ENCODE results near the gene SLC12A5. TPM values are rescaled to one million over a fixed set of nuclear protein-coding genes. Genes with fewer than 3 reads are reported as not detected.

Gene SLC12A5
- total and polyA plus RNA-seq, 9 of the 15 experiments (the other 6 are each of a cell fraction or from before 2014, with no cell fraction given) = 0.36 to 7.5 (median 2.1) TPM

- Histone ChIP-seq H3K9me3 (replicated peaks; ENCODE audit: control insufficient read depth, insufficient read depth, low read depth, low read length) (no peaks in the 10 kb centered on the region), H4K20me1 (replicated peaks; ENCODE audit: control insufficient read depth, insufficient read depth, low read length) (peaks cover under 1% of the 10 kb centered on the region; the same call in 1 of the 2 replicates), H3K4me1 (replicated peaks in 1 of 2; ENCODE audit: control insufficient read depth in 2 of 2, insufficient read depth in 2 of 2, low read length in 2 of 2) (no peaks in the 10 kb centered on the region; a peak in 1 of 5 replicates), H3K27ac (ENCODE audit: extremely low read depth, low read depth, low read length) (no peak overlapping the region), H3K4me3 (no peak overlapping the region), H3K4me2 (ENCODE audit: insufficient read depth, low read length) (no peak overlapping the region), H3K27me3 (ENCODE audit: control insufficient read depth in 2 of 2, insufficient read depth in 2 of 2, low read length in 2 of 2) (peaks cover 34 to 40% of the 10 kb centered on the region in 2 experiments), H3K36me3 (ENCODE audit: control insufficient read depth, insufficient read depth, low read length) (no peaks in the 10 kb centered on the region), H3K79me2 (ENCODE audit: control insufficient read depth, insufficient read depth, low read length) (no peaks in the 10 kb centered on the region), H2AFZ (ENCODE audit: low read depth, low read length) (no peak overlapping the region), H3K9ac (ENCODE audit: insufficient read depth in 1 of 2, low read depth in 2 of 2, low read length in 2 of 2) (no peak overlapping the region), H3K9me1 (ENCODE audit: control insufficient read depth, insufficient read depth, low read length) (no peaks in the 10 kb centered on the region)
- no TSS peak for BruUV-seq (replicated peaks)
- FAIRE-seq = no peak
- CTCF ChIA-PET (ENCODE audit: low intra/inter-chr PET ratio) = no interaction called here
- POLR2A ChIA-PET = interaction anchor here (0.6 kb wide), 1 partner anchor 121 kb away, joined by 3 read pairs; no protein-coding TSS in a partner anchor
- intact Hi-C loops (cut with micrococcal nuclease) = no loop called here
- WGBS (ENCODE audit: insufficient coverage, low coverage, missing lambda C conversion rate) = 2% methylated on average over 4 of the region's 4 CpGs
- no peak for ATAC-seq
- in situ Hi-C loops (cut with MboI) = no loop called here
- DNase-seq (ENCODE audit: extremely low read depth in 1 of 4, low spot score in 3 of 4) = no peak
- TF ChIP-seq, protein P1, sequence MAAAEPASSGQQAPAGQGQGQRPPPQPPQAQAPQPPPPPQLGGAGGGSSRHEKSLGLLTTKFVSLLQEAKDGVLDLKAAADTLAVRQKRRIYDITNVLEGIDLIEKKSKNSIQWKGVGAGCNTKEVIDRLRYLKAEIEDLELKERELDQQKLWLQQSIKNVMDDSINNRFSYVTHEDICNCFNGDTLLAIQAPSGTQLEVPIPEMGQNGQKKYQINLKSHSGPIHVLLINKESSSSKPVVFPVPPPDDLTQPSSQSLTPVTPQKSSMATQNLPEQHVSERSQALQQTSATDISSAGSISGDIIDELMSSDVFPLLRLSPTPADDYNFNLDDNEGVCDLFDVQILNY (CRISPR knock-in tag; IDR thresholded peaks at IDR 0.05) = no peak
- TF ChIP-seq MTA2 (IDR thresholded peaks at IDR 0.05; ENCODE audit: low read depth) (no peak), POLR2G (IDR thresholded peaks at IDR 0.05; ENCODE audit: low read depth, low read length) (no peak), STAT6 (CRISPR knock-in tag; IDR thresholded peaks at IDR 0.05) (no peak), CBFA2T2 (conservative IDR thresholded peaks at IDR 0.05) (no peak), MCM5 (IDR thresholded peaks at IDR 0.05; ENCODE audit: low read depth) (no peak), ZNF407 (IDR thresholded peaks at IDR 0.05; ENCODE audit: low read depth) (no peak), MXD1 (CRISPR knock-in tag; IDR thresholded peaks at IDR 0.05; ENCODE audit: borderline replicate concordance, poor library complexity, severe bottlenecking) (no peak), DDX20 (tag; IDR thresholded peaks at IDR 0.05; ENCODE audit: low read depth) (no peak), CBX8 (IDR thresholded peaks at IDR 0.05; ENCODE audit: borderline replicate concordance, extremely low read depth, low read depth, low read length, poor library complexity, severe bottlenecking) (no peak)
Measured at GRCh38 chr20:45998761-45999160, 30.3 kb upstream of the SLC12A5 start.

All from K562 (cell line).